GM15510 (cell line): ENCODE results near the gene PPP2R2B.

Experiments used
- POLR2A ChIP-seq: IDR thresholded peaks from 3 replicates; pipeline ENCODE4 v1.6.1; 2011; ENCODE audit warnings: borderline replicate concordance; ENCODE audit not compliant: insufficient read length; ENCODE audit errors: extremely low read depth

PPP2R2B gene

GRCh38 chr5:146893991-146894390 is 15.4 kb upstream of the PPP2R2B start:
- no peak for TF ChIP-seq POLR2A

DNA sequence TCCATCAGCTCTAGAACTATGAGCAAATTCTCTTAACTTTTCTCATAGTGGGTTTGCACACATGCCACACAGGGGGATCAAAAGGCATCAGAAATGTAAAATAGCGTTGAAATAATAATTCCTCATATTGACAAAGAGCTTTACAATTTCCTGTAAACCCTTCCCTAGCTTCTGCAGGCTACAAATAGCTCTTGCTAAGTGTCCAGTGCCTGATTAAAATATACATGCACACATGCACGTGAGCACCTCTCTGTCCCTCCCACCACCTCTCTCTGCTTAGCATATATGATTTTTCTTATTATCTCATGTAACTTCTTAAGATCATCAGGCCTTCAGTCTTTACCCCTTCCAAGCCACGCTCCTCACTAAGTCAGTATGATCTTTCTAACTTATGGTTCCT is 13.7 kb upstream of the PPP2R2B start:
- no peak for TF ChIP-seq POLR2A

DNA sequence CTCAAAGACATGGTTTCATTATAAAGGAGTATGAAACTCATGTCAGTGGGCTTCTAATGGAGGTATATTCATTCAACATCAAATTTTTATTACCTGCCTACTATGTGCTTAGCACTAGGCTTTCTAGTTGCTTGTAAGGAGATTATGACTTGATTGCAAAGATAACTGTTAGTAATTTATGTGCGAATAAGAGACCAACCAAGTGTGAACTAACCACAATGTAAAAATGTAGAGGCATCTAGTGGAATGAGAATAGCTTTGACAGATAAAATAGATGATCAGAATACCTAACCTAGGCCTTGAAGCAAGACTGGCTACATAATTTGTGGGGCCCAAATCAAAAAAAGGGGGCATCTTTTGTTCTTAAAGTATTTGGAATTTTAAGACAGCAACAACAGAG is 13.0 kb upstream of the PPP2R2B start:
- no peak for TF ChIP-seq POLR2A

DNA sequence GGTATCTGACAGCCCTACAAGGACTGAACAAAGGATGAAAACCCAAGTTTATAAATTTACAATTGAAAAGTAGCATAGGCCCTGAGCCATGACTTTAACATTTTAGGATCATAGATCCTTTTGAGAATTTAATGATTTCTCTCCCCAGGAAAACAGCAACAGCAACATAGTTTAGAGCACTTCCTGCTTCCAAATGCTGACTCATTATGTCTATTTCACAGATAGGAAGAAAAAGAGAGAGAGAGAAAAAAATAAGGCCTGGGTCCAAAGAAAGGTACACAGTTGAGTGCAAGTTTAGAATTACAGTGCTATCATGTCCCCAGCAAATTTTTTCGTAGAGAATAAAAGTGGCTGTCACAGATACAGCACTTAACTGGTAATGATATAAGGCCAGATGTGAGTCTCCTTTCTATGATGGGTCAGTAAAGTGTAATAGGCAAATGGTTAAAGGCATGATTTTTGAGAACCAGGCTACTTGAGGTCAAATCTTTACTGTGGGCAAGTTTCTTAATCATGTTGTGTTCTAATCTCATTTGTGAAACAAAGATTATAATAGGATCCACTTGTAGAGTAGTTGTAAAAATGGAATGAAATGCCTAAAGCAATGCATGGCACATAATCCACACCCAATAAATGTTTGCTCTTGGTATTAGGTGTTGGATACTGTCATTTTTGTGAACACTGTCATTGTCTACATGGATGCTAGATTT is 12.3 kb upstream of the PPP2R2B start:
- no peak for TF ChIP-seq POLR2A

DNA sequence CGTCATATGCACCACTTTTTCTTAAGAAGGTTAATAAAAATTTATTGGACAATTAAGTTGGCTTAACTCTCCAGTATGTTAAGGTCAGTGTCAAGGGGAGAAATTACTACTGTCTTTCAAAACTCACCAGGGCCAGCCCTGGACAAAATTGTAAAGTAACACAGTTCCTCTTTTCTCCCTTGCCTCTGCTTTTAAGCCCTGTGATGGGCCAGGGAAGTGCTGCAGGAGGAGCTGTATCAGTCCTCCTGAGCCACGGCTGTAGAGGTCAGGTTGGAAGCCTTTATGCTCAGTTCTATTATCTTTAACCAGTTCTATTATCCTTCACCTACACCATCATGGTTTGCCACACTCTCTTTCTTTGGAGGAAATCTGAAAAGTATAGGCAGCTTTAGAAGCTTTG is 11.5 kb upstream of the PPP2R2B start:
- TF ChIP-seq POLR2A: no peak

DNA sequence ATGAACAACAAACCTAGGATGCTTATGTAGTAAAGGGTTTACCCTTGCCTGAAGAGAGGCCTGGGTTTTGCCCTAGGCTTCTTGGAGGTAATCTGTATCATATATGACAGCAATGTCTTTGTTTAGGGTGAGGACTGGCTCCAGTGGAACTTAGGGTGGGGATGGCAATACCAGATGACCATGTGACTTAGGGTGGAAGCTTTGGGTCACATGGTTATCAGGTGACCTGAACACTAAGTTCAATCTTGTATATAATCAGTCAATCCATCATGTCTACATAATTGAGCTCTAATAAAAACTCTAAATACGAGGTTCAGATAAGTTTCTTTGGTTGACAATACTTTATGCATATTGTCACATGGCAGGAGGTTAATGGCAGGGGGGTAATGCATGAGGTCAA is 10.6 kb upstream of the PPP2R2B start:
- no peak for TF ChIP-seq POLR2A

DNA sequence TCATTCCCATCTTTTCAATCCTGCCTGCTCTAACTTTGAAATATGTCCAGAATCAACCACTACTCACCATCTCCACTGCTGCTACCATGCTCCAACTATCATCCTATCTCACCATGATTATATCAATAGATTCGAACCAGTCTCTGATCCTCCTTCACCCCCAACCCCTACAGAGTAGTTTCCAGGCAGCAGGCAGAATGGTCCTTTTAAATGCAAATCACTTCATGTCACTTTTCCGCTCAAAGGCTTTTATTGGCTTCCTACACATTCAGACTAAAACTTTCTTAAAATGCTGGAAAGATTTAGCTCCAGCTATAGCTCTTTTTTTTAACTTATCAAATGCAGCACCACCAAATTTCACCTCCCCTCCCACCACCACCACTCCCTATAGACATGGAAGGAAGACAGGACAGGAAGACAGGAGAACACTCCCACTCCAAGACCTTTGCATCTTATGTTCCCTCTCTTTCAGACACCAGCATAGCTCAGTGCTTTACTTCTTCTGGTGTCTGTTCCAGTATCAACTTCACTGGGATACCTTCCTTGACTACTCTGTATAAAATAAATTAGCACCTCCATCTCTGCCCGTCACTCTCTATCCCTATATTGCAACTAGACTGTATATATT is 9.9 kb upstream of the PPP2R2B start:
- no peak for TF ChIP-seq POLR2A

DNA sequence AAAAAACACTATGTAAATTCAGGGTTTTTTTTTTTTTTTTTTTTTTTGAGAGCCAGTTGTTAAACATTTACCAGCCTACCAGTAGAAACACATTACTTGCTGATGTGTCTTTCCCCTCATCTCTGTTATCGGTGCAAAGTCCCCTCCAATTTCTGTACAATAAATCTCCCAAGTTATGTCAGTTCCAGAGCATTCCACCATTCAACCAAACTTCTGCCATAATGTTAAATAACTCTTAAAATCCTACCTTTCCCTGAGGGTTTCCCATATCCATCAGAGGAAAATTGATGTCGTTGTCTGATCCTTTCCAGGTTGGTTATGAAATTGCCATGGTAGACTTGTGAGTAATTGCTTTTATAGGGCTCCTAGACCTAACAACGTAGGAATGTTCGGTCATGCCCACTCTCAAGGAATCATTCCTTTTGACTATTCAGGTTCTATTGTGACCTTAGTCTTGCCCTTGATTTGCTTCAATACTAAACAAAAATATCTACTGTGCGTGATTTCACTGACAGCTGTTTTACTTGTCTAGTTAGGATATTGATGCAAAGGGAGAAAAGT is 5.6 kb upstream of the PPP2R2B start:
- no peak for TF ChIP-seq POLR2A

- TF ChIP-seq POLR2A: no peak
Observed at GRCh38 chr5:146883511-146883910, 5.0 kb upstream of the PPP2R2B start.

GRCh38 chr5:146880966-146881365 is 2.4 kb upstream of the PPP2R2B start:
- TF ChIP-seq POLR2A: no peak

DNA sequence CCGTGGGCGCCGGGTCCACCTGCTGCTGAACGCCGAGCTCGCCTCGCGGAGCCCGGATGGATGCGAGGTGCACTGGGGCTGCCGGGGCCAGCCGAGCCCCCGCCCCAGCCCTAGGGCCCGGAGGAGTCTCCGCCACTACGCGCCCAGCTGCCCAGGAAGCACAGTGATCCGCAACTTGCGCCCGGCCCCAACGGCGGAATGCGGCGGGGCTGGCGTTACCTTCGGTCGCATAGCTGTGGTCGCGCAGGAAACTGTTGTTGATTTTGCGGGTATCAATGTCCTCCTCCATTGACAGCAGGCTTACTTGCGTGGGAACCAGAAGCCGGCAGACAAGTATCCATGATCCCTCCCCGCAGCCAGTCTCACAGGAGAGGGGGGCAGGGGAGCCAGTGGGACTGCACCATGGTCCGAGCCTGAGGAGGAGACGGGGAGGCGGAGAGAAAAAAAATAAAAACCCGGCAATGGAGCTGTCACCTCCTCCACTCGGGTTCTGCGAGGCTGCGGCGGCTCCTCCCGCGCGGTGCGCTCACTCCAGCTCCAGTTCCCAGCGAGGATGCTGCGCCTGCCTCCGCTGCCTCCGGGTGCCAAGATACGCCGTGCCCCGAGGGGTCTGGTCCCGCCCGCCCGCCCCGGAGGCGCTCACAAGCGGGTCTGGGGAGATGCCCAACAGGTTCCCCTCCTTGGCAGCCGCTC is 628 bp downstream of the PPP2R2B start:
- TF ChIP-seq POLR2A: no peak

GRCh38 chr5:146877178-146877681 is 1.3 kb downstream of the PPP2R2B start:
- no peak for TF ChIP-seq POLR2A

DNA sequence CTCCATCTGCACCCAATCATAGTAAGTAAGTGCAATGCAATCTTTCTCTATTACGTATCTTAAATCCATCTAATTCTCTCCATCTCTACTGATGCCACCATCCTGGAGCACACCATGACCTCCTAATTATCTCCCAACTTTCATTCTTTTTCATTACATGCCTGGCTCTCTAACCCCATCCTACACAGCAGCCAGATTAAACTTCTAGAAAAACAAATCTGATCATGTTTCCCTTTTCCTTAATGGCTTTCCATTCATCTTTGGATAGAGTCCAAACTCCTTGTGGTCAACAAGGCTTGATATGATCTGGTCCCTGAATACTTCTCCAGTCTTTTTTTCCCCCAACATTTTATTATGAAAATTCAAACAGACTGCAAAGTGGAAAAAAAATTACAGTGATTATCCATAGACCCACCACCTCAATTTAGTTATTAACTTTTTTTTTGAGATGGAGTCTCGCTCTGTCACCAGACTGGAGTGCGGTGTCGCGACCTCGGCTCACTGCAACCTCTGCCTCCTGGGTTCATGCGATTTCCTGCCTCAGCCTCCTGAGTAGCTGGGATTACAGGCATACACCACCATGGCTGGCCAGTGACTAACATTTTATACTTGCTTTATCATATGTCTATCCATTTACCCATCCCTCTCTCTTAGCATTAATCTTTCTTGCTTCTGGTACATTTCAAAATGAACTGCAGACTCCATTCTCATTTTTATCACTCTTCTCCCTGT is 5.2 kb downstream of the PPP2R2B start:
- TF ChIP-seq POLR2A: no peak

- TF ChIP-seq POLR2A: no peak
Observed at GRCh38 chr5:146872188-146872587, 6.4 kb downstream of the PPP2R2B start.
